ENCODE measurements around the gene RAI2. TPM values are rescaled to one million over a fixed set of nuclear protein-coding genes. Genes with fewer than 3 reads are reported as not detected.

RAI2 gene
- total RNA-seq, 1 donor from 2014 or later: 0.27 TPM

- Mint-ChIP-seq H3K9me3 (ENCODE audit: unreplicated experiment) (peaks cover 10% of the 10 kb centered on the region), H3K27ac (ENCODE audit: unreplicated experiment) (no peak overlapping the region), H3K4me3 (ENCODE audit: unreplicated experiment) (no peak overlapping the region), H3K36me3 (ENCODE audit: unreplicated experiment) (no peaks in the 10 kb centered on the region), H3K27me3 (ENCODE audit: unreplicated experiment) (peaks cover under 1% of the 10 kb centered on the region), H3K4me1 (ENCODE audit: unreplicated experiment) (no peaks in the 10 kb centered on the region)
- TF ChIP-seq CTCF (IDR thresholded peaks at IDR 0.05): no peak
- DNase-seq (ENCODE audit: extremely low spot score, unreplicated experiment): no peak
Measured at GRCh38 chrX:17779434-17779833, 81.7 kb downstream of the RAI2 start.

- no peak overlapping the region for H3K27ac Mint-ChIP-seq (ENCODE audit: unreplicated experiment)
Measured at GRCh38 chrX:17778997-17779396, 82.1 kb downstream of the RAI2 start.

DNA sequence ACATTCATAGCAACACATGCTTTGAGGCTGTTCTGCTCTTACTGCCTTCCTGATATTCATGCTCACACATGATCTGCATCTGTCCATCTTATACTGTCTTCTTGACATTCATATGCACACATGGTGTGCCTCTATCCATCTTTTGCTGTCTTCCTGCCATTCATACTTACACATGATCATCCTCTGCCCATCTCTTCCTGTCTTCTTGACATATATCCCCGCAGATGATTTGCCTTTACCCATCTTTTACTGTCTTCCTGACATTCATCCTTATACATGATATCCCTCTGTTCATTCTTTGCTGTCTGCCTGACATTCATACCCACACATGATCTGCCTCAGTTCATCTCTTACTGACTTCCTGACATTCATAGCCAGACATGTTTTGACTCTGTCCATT is 87.0 kb downstream of the RAI2 start:
- peaks cover 4% of the 10 kb centered on the region for H3K9me3 Mint-ChIP-seq (ENCODE audit: unreplicated experiment)
- TF ChIP-seq CTCF (IDR thresholded peaks at IDR 0.05): no peak
- no peak overlapping the region for H3K27ac Mint-ChIP-seq (ENCODE audit: unreplicated experiment)
- no peaks in the 10 kb centered on the region for H3K36me3 Mint-ChIP-seq (ENCODE audit: unreplicated experiment)
- H3K4me3 Mint-ChIP-seq (ENCODE audit: unreplicated experiment): no peak overlapping the region
- no peak for DNase-seq (ENCODE audit: extremely low spot score, unreplicated experiment)
- no peaks in the 10 kb centered on the region for H3K27me3 Mint-ChIP-seq (ENCODE audit: unreplicated experiment)
- no peaks in the 10 kb centered on the region for H3K4me1 Mint-ChIP-seq (ENCODE audit: unreplicated experiment)

More at GRCh38 chrX:17778997-17779396, 82.1 kb downstream of the RAI2 start:
- DNase-seq (ENCODE audit: extremely low spot score, unreplicated experiment): no peak
- no peaks in the 10 kb centered on the region for H3K27me3 Mint-ChIP-seq (ENCODE audit: unreplicated experiment)
- no peaks in the 10 kb centered on the region for H3K4me1 Mint-ChIP-seq (ENCODE audit: unreplicated experiment)
- no peak for TF ChIP-seq CTCF (IDR thresholded peaks at IDR 0.05)
- H3K9me3 Mint-ChIP-seq (ENCODE audit: unreplicated experiment): peaks cover 10% of the 10 kb centered on the region
- no peak overlapping the region for H3K4me3 Mint-ChIP-seq (ENCODE audit: unreplicated experiment)
- no peaks in the 10 kb centered on the region for H3K36me3 Mint-ChIP-seq (ENCODE audit: unreplicated experiment)

- TF ChIP-seq CTCF (IDR thresholded peaks at IDR 0.05): no peak
- Mint-ChIP-seq H3K36me3 (ENCODE audit: unreplicated experiment) (no peaks in the 10 kb centered on the region), H3K27ac (ENCODE audit: unreplicated experiment) (no peak overlapping the region), H3K9me3 (ENCODE audit: unreplicated experiment) (peaks cover 4% of the 10 kb centered on the region), H3K4me1 (ENCODE audit: unreplicated experiment) (no peaks in the 10 kb centered on the region), H3K4me3 (ENCODE audit: unreplicated experiment) (no peak overlapping the region), H3K27me3 (ENCODE audit: unreplicated experiment) (no peaks in the 10 kb centered on the region)
- DNase-seq (ENCODE audit: extremely low spot score, unreplicated experiment): no peak
Measured at GRCh38 chrX:17773221-17773876, 87.7 kb downstream of the RAI2 start.

GRCh38 chrX:17769701-17770269 is 91.3 kb downstream of the RAI2 start:
- Mint-ChIP-seq H3K27me3 (ENCODE audit: unreplicated experiment) (no peaks in the 10 kb centered on the region), H3K27ac (ENCODE audit: unreplicated experiment) (no peak overlapping the region), H3K9me3 (ENCODE audit: unreplicated experiment) (no peaks in the 10 kb centered on the region), H3K4me3 (ENCODE audit: unreplicated experiment) (no peak overlapping the region), H3K4me1 (ENCODE audit: unreplicated experiment) (no peaks in the 10 kb centered on the region), H3K36me3 (ENCODE audit: unreplicated experiment) (no peaks in the 10 kb centered on the region)
- no peak for TF ChIP-seq CTCF (IDR thresholded peaks at IDR 0.05)
- no peak for DNase-seq (ENCODE audit: extremely low spot score, unreplicated experiment)
